Panc1 (cell line): ENCODE measurements around the gene FOXG1.

Experiments
- POLR2AphosphoS5 ChIP-seq: IDR thresholded peaks from 2 replicates; pipeline ENCODE4 v1.6.1; 2012; ENCODE audit warnings: mild to moderate bottlenecking, low read depth, low read length, moderate library complexity
- SIN3A ChIP-seq: IDR thresholded peaks from 2 replicates; pipeline ENCODE4 v1.6.1; 2012; ENCODE audit warnings: low read depth, mild to moderate bottlenecking, low read length, moderate library complexity, borderline replicate concordance; ENCODE audit not compliant: insufficient read depth
- TCF7L2 ChIP-seq: IDR thresholded peaks from 2 replicates; pipeline ENCODE4 v1.6.1; 2011; ENCODE audit warnings: mild to moderate bottlenecking, low read depth, low read length, inconsistent platforms
- TF ChIP-seq, protein P1 (sequence below): fragments of 450-650 bp; IDR thresholded peaks from 2 replicates; pipeline ENCODE4 v1.5.1; 2017; ENCODE audit warnings: mild to moderate bottlenecking

DNA sequence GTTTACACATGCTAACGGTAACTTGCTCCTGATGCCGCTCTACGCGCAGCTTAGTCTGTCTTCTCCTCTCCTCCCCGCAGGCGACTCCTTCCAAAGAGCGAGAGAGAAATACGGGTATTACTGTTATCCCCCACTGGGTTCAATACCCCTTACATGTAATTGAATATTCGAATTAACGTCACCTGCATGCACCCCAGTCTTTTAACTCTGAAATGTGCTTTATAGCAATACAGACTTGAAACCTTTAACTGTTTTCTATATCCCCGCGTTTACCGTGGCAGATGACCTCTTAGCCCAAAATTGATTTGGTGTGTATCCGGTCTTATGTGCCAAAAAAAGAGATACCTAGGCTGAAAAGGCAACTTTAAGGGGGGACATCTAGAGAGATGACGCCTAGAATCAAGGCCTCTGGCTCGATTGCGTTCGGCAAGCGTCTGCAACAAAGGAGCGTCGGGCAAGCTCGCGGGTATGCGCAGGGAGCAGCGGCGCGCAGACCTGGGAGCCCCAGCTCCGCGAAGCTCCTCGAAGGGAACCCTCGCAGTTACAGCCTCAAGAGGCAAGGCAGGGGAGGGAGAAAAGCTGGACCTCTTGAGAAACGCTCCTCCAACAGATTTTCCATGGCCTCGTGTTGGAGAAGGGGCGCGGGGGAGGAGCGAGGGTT is 6.8 kb upstream of the FOXG1 start:
- TF ChIP-seq, protein P1, sequence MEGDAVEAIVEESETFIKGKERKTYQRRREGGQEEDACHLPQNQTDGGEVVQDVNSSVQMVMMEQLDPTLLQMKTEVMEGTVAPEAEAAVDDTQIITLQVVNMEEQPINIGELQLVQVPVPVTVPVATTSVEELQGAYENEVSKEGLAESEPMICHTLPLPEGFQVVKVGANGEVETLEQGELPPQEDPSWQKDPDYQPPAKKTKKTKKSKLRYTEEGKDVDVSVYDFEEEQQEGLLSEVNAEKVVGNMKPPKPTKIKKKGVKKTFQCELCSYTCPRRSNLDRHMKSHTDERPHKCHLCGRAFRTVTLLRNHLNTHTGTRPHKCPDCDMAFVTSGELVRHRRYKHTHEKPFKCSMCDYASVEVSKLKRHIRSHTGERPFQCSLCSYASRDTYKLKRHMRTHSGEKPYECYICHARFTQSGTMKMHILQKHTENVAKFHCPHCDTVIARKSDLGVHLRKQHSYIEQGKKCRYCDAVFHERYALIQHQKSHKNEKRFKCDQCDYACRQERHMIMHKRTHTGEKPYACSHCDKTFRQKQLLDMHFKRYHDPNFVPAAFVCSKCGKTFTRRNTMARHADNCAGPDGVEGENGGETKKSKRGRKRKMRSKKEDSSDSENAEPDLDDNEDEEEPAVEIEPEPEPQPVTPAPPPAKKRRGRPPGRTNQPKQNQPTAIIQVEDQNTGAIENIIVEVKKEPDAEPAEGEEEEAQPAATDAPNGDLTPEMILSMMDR: no peak
- no peak for TF ChIP-seq TCF7L2
- TF ChIP-seq POLR2AphosphoS5: no peak
- no peak for TF ChIP-seq SIN3A
